Measurements from ENCODE around the gene BOD1L1. TPM values are rescaled to one million over a fixed set of nuclear protein-coding genes. Genes with fewer than 3 reads are reported as not detected.

BOD1L1 gene
- total and polyA plus RNA-seq, 2 of the 8 experiments (the other 6 are each of a cell fraction or from before 2014, with no cell fraction given): 6.8 to 39.3 TPM

- TF ChIP-seq SRF (IDR thresholded peaks at IDR 0.05; ENCODE audit: low read depth, low read length) (0 out of 2 replicates have a peak, but pooled peaks have one; percentile 47), PHF8 (conservative IDR thresholded peaks at IDR 0.05; ENCODE audit: low read depth, low read length) (peak; percentile 83), KDM1A (IDR thresholded peaks at IDR 0.05; ENCODE audit: borderline replicate concordance, low read length) (peak; percentile 82; the same call in 1 of the 2 replicates), SP4 (IDR thresholded peaks at IDR 0.05; ENCODE audit: low read length) (peak; percentile 28; the same call in 1 of the 2 replicates), CHD1 (IDR thresholded peaks at IDR 0.05; ENCODE audit: low read depth, low read length) (no peak), EGR1 (IDR thresholded peaks at IDR 0.05; ENCODE audit: borderline replicate concordance, low read depth, low read length) (peak; percentile 19; the same call in 1 of the 2 replicates), TEAD4 (IDR thresholded peaks at IDR 0.05; ENCODE audit: low read depth, low read length) (no peak), BACH1 (IDR thresholded peaks at IDR 0.05; ENCODE audit: low read length) (peak; percentile 97), KDM5A (IDR thresholded peaks at IDR 0.05; ENCODE audit: low read length) (peak; percentile 30; the same call in 1 of the 2 replicates), POLR2AphosphoS5 (IDR thresholded peaks at IDR 0.05; ENCODE audit: low read depth, low read length) (peak; percentile 84; the same call in 1 of the 2 replicates), FOSL1 (IDR thresholded peaks at IDR 0.05; ENCODE audit: insufficient read depth, low read depth, low read length) (no peak), RXRA (IDR thresholded peaks at IDR 0.05; ENCODE audit: insufficient read depth, low read depth, low read length) (no peak), RBBP5 (IDR thresholded peaks at IDR 0.05; ENCODE audit: borderline replicate concordance, low read depth, low read length) (peak; percentile 85), HDAC6 (IDR thresholded peaks at IDR 0.05; ENCODE audit: low read depth, low read length) (no peak), RFX5 (IDR thresholded peaks at IDR 0.05; ENCODE audit: borderline replicate concordance, low read depth, low read length) (no peak; the same call in 1 of the 2 replicates), EP300 (IDR thresholded peaks at IDR 0.05; ENCODE audit: borderline replicate concordance in 1 of 2, low read depth in 2 of 2, low read length in 2 of 2) (0 out of 3 replicates have a peak, but pooled peaks of 1 of the 2 experiments have one; percentile 35), MAX (IDR thresholded peaks at IDR 0.05) (peak; percentile 61), SIX5 (IDR thresholded peaks at IDR 0.05; ENCODE audit: low read depth, low read length) (peak; percentile 20; the same call in 1 of the 2 replicates), E2F6 (IDR thresholded peaks at IDR 0.05) (no peak), JUND (IDR thresholded peaks at IDR 0.05; ENCODE audit: low read length) (peak; percentile 71), RNF2 (IDR thresholded peaks at IDR 0.05; ENCODE audit: borderline replicate concordance, low read depth, low read length, missing control alignments, poor library complexity, severe bottlenecking) (no peak), POLR2A (IDR thresholded peaks at IDR 0.05; ENCODE audit: control extremely low read depth in 1 of 2, low read depth in 2 of 2, low read length in 2 of 2) (peak; percentile 72 to 88)
Measured at GRCh38 chr4:13627606-13628311, at the start of gene BOD1L1 (continued).

Data from H1 (cell line).